Panc1 (cell line): ENCODE data around the gene COMMD8. TPM values are rescaled to one million over a fixed set of nuclear protein-coding genes. Genes with fewer than 3 reads are reported as not detected.

Source experiments
- ATAC-seq: fragments of 200-7000 bp; cut with Tn5 transposase; 2 replicates; pipeline ENCODE4 v1.9.1; 2020; ENCODE audit warnings: mild to moderate bottlenecking, moderate library complexity
- BruUV-seq: library from RNA; stranded (reverse); fragments of 400-500 nt; replicated peaks from 2 replicates; lab custom pipeline; 2021; lab: Mats Ljungman, UMichigan
- CTCF ChIA-PET: fragments of 300-600 bp; sonication (Branson Sonifier 250); formaldehyde crosslinking; loops from one replicate; lab custom pipeline; 2022; ENCODE audit warnings: antibody characterized with exemption; lab: Charles Lee
- POLR2A ChIA-PET: fragments of 300-600 bp; sonication (Branson Sonifier 250); formaldehyde crosslinking; loops from one replicate; lab custom pipeline; 2022; ENCODE audit warnings: antibody characterized with exemption; lab: Charles Lee
- DNase-seq: peaks from one replicate; pipeline ENCODE4 v3.0.0-alpha.2; 2010; ENCODE audit warnings: low read depth, low spot score
- H3K27ac ChIP-seq: 2 replicates; pipeline ENCODE4 v1.5.1; 2011; ENCODE audit warnings: mild to moderate bottlenecking, low read length, inconsistent platforms
- H3K27me3 ChIP-seq: fragments of 200-500 bp; sonication (Bioruptor generic); 2 replicates; pipeline ENCODE4 v1.6.0; 2014; ENCODE audit warnings: low read length, inconsistent platforms; ENCODE audit not compliant: control insufficient read depth, insufficient read depth
- H3K36me3 ChIP-seq: fragments of 200-500 bp; sonication (Bioruptor generic); 2 replicates; pipeline ENCODE4 v1.5.1; 2014; ENCODE audit warnings: inconsistent platforms, mild to moderate bottlenecking, low read length, moderate library complexity; ENCODE audit not compliant: control insufficient read depth, insufficient read depth
- H3K4me1 ChIP-seq: 2 replicates; pipeline ENCODE4 v1.5.1; 2011; ENCODE audit warnings: inconsistent platforms, mild to moderate bottlenecking, low read length, moderate library complexity; ENCODE audit not compliant: control insufficient read depth, insufficient read depth
- H3K4me3 ChIP-seq, 2 experiments: 2 replicates each; pipeline ENCODE4 v1.5.1; 2011 to 2012; ENCODE audit warnings: low read depth in 2 of 2, low read length in 2 of 2, mild to moderate bottlenecking in 2 of 2, inconsistent platforms in 1 of 2, moderate library complexity in 1 of 2
- H3K9me3 ChIP-seq: fragments of 200-500 bp; sonication (Bioruptor generic); 2 replicates; pipeline ENCODE4 v1.5.1; 2014; ENCODE audit warnings: low read depth, mild to moderate bottlenecking, inconsistent platforms, low read length, moderate library complexity; ENCODE audit not compliant: control insufficient read depth, insufficient read depth
- CTCF ChIP-seq: fragments of 450-650 bp; IDR thresholded peaks from 2 replicates; pipeline ENCODE4 v1.5.1; 2017; ENCODE audit warnings: mild to moderate bottlenecking
- POLR2AphosphoS5 ChIP-seq: IDR thresholded peaks from 2 replicates; pipeline ENCODE4 v1.6.1; 2012; ENCODE audit warnings: mild to moderate bottlenecking, low read depth, low read length, moderate library complexity
- REST ChIP-seq, 2 experiments: IDR thresholded peaks; 2 replicates each; pipeline ENCODE4 v1.6.1; 2011 to 2012; ENCODE audit warnings: low read depth in 2 of 2, control low read depth in 1 of 2, low read length in 1 of 2, mild to moderate bottlenecking in 1 of 2, moderate library complexity in 1 of 2; ENCODE audit not compliant: insufficient read depth in 1 of 2
- SIN3A ChIP-seq: IDR thresholded peaks from 2 replicates; pipeline ENCODE4 v1.6.1; 2012; ENCODE audit warnings: low read depth, mild to moderate bottlenecking, low read length, moderate library complexity, borderline replicate concordance; ENCODE audit not compliant: insufficient read depth
- TCF7L2 ChIP-seq: IDR thresholded peaks from 2 replicates; pipeline ENCODE4 v1.6.1; 2011; ENCODE audit warnings: mild to moderate bottlenecking, low read depth, low read length, inconsistent platforms
- in situ Hi-C: cut with HindIII; loops from 2 replicates; pipeline ENCODE4 v1.10.0; 2016; ENCODE audit warnings: low sequenced_read_pairs, low pct_unique_long_range_greater_than_20kb
- intact Hi-C: fragments of 100-400 bp; cut with micrococcal nuclease; formaldehyde crosslinking; loops from one replicate; pipeline ENCODE4 v1.10.0; 2022; ENCODE audit not compliant: unreplicated experiment
- total RNA-seq: library from RNA; stranded (reverse); gene quantifications from one replicate; pipeline ENCODE4 v1.2.1, GENCODE V29; 2021; ENCODE audit not compliant: unreplicated experiment

The COMMD8 gene
- total RNA-seq, 1 experiment from 2014 or later, result 22.0 TPM

GRCh38 chr4:47468706-47469365 lies 5.3 kb upstream of the COMMD8 start:
- ChIA-PET CTCF (no interaction called here), POLR2A (interaction anchor here (0.7 kb wide), 1 partner anchor 16 kb away, joined by 6 read pairs; the partner anchor contains the start of gene ATP10D)
- no peak for ATAC-seq
- DNase-seq, result no peak
- intact Hi-C loops, result no loop called here
- BruUV-seq, result no TSS peak
- Histone ChIP-seq H3K36me3 (no peaks in the 10 kb centered on the region), H3K4me1 (peaks cover 2% of the 10 kb centered on the region; the same call in 1 of the 2 replicates), H3K27me3 (no peaks in the 10 kb centered on the region; the same call in 1 of the 2 replicates), H3K27ac (no peak overlapping the region), H3K4me3 (no peak overlapping the region), H3K9me3 (no peaks in the 10 kb centered on the region)
- TF ChIP-seq SIN3A (no peak), CTCF (no peak), TCF7L2 (no peak), REST (IDR thresholded peaks at IDR 0.05; ENCODE audit: insufficient read depth in 1 of 2, low read depth in 2 of 2, low read length in 1 of 2) (no peak), POLR2AphosphoS5 (no peak)
- in situ Hi-C loops, result no loop called here

GRCh38 chr4:47466056-47466785 lies 2.7 kb upstream of the COMMD8 start:
- Histone ChIP-seq H3K4me3 (no peak overlapping the region), H3K9me3 (no peaks in the 10 kb centered on the region), H3K27me3 (no peaks in the 10 kb centered on the region), H3K36me3 (no peaks in the 10 kb centered on the region), H3K27ac (no peak overlapping the region), H3K4me1 (peaks cover 2% of the 10 kb centered on the region; the same call in 1 of the 2 replicates)
- no TSS peak for BruUV-seq
- intact Hi-C loops (no loop called here), in situ Hi-C loops (no loop called here)
- ChIA-PET POLR2A (interaction anchor here (0.6 kb wide), 1 partner anchor 11 kb away, joined by 12 read pairs; no protein-coding TSS in a partner anchor), CTCF (no interaction called here)
- no peak for DNase-seq
- no peak for TF ChIP-seq SIN3A
- TF ChIP-seq CTCF, result no peak
- no peak for TF ChIP-seq TCF7L2
- no peak for TF ChIP-seq REST (IDR thresholded peaks at IDR 0.05; ENCODE audit: insufficient read depth in 1 of 2, low read depth in 2 of 2, low read length in 1 of 2)
- TF ChIP-seq POLR2AphosphoS5, result no peak
- no peak for ATAC-seq
